ENCODE measurements around the gene NDUFB10.

Gene NDUFB10

DNA sequence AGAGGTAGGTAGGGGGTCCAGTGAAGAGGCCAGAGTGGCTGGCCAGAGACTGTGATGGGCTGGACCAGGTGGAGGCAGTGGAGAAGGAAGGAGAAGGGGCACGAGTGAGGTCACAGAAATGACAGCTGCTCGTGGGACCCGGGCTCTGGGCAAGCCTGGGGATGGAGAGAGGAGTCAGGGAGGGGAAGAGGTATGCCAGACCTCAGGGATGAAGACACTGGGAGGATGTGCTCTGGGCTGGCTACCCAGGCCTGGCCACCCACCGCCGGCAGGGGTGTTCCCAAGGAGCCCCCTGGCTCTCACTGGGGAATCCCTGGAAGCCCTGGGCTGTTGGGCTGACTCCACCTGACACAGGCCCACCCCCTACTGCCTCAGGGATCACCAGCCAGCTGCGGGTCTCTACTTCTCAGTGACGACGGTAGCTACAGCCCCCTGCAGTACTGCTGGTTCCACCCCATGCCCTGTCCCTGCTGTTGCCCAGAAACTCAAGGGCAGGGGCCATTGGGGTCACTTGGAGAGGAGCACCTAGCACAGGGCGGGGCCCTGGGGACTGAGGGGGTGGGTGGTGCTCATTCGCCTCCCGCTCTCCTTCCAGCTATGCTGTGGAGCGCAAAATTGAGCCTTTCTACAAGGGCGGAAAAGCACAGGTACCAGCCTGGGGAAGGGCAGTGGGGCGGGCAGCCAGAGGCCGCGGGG is 14.3 kb downstream of the NDUFB10 start:
- no peak for DNase-seq

GRCh38 chr16:1974157-1975070 is 15.1 kb downstream of the NDUFB10 start:
- DNase-seq = no peak

- no peak for DNase-seq
Observed at GRCh38 chr16:1975432-1976215, 16.3 kb downstream of the NDUFB10 start.

DNA sequence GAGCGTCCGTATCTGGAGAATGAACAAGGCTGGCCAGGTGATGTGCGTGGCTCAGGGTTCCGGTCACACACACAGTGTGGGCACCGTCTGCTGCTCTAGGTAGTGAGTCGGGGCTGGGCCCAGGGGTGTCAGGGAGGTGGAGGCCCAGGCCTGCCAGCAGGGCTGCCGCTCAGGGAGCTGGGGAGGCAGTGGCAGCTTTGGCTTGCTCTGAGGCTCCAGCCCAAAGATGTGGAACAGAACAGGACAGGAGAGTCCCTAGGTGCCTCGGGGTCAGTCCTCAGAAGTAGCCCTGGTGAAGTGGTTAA is 16.8 kb downstream of the NDUFB10 start:
- DNase-seq = no peak

GRCh38 chr16:1976951-1977874 is 17.9 kb downstream of the NDUFB10 start:
- no peak for DNase-seq

- no peak for DNase-seq
Observed at GRCh38 chr16:1977875-1978268, 18.5 kb downstream of the NDUFB10 start.

DNA sequence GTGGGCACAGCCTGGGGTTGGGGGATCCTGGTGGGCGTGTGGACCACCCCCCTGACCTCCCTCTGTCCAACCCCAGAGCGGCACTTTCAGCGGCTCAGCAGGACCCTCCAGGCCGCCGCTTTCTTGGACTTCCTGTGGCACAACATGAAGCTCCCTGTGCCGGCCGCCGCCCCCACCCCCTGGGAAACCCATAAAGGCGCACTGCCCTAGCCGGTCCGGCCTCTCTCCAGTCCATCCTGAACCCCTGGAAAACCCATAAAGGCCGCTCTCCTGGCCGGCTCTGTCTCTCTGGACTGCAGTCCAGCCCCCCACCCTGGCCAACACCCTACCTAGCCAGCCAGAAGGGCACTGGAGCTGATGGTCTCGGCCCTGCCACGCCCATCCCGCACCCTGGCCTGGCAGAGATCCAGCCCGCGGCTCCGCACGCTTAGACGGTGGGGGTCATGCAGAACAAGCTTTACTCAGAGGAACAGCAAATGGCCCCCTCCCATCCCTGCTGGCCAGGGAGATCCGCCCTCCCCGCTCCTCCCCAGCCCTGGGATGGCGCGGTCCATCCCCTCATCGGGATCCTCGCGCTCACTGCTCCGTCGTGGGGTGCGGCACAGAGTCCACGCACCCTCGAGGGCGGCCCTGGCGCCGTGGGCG is 19.3 kb downstream of the NDUFB10 start:
- DNase-seq = no peak

DNA sequence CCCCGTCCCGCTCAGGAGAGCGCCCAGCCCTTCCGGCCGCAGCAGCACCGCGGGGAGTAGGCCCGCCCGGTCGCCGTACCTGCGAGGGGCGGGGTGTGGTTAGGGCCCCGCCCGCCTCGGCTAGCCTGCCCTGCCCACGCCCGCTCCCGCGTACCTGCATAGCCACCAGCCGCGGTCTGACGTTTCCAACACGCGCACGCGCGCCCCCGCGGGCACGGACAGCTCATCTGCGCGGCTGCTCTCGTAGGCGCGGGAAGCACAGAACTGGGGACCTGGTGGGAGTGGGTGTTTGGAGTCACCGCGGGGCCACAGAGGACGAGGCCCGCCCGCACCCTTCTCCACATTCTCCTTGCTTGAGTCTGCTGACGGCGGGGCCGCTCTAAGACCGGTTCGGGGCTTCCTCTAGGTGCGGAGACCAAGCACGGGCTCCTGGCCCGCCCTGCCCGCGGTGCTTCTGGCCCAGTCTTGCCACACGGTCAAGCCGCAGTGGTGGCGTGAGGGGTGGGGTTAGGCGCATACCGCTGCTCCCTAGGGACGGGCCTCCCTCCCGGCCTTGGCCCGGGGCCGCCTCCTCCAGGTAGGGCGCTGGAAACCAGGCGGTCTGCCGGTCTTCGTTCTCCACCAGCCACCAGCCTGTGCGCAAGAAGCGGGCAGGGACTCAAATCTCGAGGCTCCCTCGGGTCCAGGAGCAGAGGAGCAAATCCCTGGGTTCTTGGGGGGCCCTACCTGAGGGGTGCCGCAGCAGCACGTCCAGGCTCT is 20.1 kb downstream of the NDUFB10 start:
- no peak for DNase-seq

GRCh38 chr16:1980030-1980769 is 20.9 kb downstream of the NDUFB10 start:
- no peak for DNase-seq

DNA sequence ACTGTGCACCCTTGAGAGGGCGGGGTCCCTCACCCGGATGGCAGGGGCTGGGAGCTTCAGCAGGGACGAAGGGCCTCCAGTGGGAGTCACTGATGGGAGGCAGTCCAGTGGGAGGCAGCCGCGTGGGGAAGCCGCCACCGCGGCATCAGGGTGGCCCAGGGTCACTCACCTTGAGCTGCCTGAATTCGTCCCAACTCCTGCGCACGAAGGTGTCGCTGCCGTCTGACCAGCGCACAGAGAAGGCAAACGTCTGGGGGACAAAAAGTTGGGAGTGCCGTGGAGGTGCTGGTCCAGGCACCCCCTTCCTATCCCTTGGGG is 21.4 kb downstream of the NDUFB10 start:
- no peak for DNase-seq

DNA sequence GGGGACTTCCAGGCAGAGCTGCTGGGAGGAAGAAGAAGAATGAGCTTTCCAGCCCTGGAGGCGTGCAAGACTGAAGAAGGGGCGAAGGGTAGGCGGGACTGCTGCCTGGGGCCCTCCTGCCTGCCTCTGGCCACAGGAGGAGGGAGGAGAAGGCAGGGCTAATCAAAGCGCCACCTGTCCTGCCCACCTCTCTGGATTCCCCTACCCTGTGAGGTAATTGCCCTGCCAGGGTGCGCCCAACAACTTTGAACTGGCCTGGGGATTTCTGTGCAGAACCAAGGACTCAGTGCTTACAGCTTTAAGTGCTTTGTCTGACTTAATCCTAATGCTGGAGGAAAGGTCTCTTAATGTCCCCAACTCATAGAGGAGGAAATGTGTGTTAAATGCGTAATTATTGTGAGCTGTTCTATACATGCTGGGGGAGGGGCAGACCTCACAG is 22.1 kb downstream of the NDUFB10 start, which contains the start of gene NOXO1:
Gene NOXO1 (minus strand): TSS at position 72 of the 439 bp plus-strand sequence. CDS start 290 bp downstream, outside the sequence.
- DNase-seq = no peak

DNA sequence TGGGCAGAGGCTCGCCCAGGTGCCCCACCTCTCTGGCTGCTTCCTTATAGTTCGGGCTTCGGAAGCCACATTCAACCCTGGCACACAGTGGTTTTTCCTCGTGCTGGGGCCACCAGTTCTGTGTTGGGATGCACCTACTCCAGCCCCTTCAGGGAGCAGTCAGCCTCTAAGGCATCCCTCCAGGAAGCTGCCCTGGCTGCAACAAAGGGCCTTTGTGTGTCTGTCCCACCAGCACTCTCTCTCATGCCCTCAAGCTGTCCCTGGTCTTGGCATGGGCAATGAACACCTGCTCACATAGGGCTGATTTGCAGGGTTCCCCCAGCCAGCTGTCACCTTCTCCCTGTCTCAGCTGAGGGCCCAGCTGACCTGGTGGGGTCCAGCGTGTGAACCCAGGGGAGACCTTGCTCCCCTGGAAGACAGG is 22.7 kb downstream of the NDUFB10 start:
- no peak for DNase-seq

DNA sequence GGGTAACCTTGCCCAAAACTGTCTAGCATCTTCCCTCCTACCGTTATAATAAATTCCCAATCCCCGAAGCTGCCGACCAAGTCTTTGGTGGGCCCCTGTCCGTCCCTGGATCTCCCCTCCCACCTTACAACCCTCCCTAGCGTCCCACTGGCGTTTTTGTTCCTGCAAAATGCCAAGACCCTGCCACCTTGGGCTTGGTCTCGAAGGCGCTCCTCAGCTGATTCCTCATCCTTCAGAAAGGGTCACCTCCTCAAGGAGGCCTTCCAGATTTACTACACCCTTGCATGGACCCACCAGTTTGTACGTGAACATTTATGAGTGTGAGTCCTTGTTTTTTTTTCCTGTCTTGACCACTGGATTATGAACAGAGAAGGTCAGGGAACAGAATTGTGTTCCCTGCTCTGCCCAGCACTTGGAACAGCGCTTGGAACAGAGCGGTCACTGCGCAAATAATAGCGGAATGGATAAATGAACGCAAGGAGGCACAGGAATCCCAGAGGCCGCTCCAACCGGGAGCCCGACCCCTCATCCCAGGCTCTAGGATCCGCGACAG is 23.7 kb downstream of the NDUFB10 start:
- DNase-seq = no peak

- DNase-seq = peak; percentile 89
Observed at GRCh38 chr16:1983544-1984346, 24.4 kb downstream of the NDUFB10 start, which contains the start of gene GFER. Gene GFER, plus strand, starts transcription at chr16:1984193. Its CDS starts 26 bp downstream, at chr16:1984219.

DNA sequence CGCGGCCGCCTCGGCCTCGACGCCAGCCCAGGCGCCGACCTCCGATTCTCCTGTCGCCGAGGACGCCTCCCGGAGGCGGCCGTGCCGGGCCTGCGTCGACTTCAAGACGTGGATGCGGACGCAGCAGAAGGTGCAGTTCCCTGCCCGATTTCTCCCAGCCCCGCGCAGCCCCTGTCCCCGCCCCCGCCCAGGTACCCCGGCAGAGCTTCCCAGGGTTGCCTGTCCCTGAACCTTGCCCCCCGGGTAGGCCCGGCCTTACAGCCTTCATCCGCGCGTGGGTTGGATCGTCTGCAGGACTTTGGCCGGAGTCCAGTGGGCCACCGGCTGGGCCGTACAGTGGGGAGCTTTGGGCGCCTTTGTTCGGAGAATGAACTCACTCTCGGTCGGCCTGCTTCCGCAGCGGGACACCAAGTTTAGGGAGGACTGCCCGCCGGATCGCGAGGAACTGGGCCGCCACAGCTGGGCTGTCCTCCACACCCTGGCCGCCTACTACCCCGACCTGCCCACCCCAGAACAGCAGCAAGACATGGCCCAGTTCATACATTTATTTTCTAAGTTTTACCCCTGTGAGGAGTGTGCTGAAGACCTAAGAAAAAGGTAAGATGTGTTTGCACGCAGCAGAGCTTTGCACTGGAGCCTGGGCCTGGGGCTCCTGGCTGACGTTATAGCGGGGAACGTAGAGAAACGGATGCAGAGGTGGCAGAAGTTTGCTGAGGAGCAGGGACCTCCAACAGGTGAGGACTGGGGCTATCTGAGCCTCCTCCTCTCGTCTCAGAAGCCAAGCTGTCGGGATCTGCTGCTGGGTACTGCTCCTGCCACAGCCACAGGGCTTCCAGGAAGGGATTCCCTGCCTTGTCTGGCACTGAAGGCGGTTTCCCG is 25.2 kb downstream of the NDUFB10 start:
- no peak for DNase-seq

DNA sequence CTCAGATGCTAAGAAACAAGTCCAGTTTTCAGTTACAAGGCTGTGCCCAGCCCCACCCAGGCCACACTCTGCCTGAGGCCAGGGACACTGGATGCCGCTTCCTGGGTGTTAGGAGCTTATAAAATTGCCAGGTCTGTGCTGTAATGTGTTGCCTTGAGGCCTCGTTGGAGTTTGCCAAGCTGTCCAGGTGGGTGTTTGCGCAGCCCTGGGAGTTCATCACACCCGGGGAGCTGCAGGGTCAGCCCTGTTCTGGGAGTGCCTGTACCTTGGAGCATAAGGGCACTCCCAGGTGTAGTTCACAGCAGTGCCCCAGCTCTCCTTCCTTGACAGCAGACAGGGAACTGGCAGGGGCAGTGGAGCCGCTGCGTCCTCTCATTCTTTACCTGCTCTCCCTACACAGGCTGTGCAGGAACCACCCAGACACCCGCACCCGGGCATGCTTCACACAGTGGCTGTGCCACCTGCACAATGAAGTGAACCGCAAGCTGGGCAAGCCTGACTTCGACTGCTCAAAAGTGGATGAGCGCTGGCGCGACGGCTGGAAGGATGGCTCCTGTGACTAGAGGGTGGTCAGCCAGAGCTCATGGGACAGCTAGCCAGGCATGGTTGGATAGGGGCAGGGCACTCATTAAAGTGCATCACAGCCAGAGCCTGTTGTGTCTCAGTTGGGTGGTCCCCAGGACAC is 26.3 kb downstream of the NDUFB10 start:
- no peak for DNase-seq

DNA sequence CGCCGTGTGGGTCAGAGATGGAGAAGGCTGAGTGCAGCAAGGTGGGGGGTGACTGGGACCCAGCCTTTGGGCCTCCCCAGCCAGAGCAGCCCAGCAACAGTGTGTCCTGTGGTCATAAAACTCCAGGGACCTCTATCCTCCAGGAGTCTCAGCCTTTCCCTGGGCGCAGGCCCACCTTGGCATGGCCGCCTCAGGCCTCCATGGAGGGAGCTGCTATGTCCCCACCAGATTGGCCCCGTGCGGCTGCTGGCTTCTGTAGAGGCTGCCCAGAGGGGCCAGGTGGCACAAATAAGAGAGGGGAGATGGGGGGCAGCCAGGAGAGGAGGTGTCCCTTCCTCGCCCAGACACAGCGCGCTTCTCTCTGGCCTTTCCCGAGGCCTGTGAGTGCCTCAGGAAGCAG is 27.9 kb downstream of the NDUFB10 start:
- no peak for DNase-seq
